GM12892 (cell line): Measurements from ENCODE around the gene DUSP23.

Source experiments
- POLR2A ChIP-seq: IDR thresholded peaks from 2 replicates; pipeline ENCODE4 v1.6.1; 2011; ENCODE audit warnings: low read depth, low read length, control low read depth
- TAF1 ChIP-seq: IDR thresholded peaks from 2 replicates; pipeline ENCODE4 v1.6.1; 2011; ENCODE audit warnings: low read depth, mild to moderate bottlenecking, control low read depth, low read length, borderline replicate concordance

DNA sequence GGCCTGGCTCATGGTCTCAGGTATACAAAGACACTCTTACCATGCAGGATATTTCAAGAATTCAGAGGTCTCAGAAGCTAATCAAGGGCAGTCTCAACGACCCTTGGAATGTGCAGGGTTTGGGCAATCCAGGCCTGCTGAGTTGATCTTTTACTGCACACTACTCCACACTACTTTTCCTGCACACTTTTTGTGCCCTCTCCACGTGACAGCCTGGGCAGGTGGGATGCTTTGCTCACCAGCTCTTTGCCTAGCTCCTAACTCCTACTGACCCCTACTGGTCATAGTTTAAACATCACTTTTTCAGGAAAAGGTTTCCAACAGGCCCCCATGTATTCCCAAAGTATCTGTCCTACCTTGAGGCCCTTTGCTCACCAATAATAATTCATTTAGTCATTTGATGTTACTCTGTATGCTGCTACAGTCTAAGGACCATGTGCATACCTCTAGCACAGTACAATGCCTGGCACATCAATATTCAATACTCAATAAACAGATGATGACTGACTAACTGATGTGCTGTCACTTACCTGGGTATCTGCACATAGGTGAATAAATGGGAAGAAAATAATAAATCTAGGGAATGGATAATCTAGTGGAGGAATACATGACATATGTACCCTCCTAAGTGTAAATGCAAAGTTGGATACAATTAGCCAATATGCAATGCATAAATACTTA, 9.6 kb downstream of the DUSP23 start:
- TF ChIP-seq POLR2A (no peak), TAF1 (no peak)
